ENCODE results near the gene TMBIM1.

GRCh38 chr2:218331745-218332144 is 39.4 kb upstream of the TMBIM1 start:
- TF ChIP-seq EZH2 (IDR thresholded peaks at IDR 0.05; ENCODE audit: low read length, missing control alignments), result no peak
- TF ChIP-seq CTCF (conservative IDR thresholded peaks at IDR 0.05 in 1 of 2, IDR thresholded peaks at IDR 0.05 in 1 of 2; ENCODE audit: low read depth in 1 of 2, low read length in 2 of 2), result no peak

All from fibroblast of lung (primary cell).